K562 (cell line): ENCODE measurements around the gene GANAB. TPM values are rescaled to one million over a fixed set of nuclear protein-coding genes. Genes with fewer than 3 reads are reported as not detected.

Experiments
- ASH1L ChIP-seq: fragments of 450-650 bp; IDR thresholded peaks from 2 replicates; pipeline ENCODE4 v1.6.1; 2018; ENCODE audit warnings: borderline replicate concordance, mild to moderate bottlenecking, low read depth; ENCODE audit not compliant: partially characterized antibody
- C11orf30 ChIP-seq: fragments of 450-650 bp; IDR thresholded peaks from 2 replicates; pipeline ENCODE4 v1.6.1; 2016; ENCODE audit warnings: low read depth, mild to moderate bottlenecking
- CHD1 ChIP-seq: fragments of 200-600 bp; sonication (generic); IDR thresholded peaks from one replicate; pipeline ENCODE4 v1.6.1; 2012; ENCODE audit warnings: mild to moderate bottlenecking, moderate library complexity, low read length, inconsistent platforms
- CXXC5 ChIP-seq: fragments of 250-450 bp; sonication (Bioruptor Pico); IDR thresholded peaks from 2 replicates; pipeline ENCODE4 v1.8.0; 2022; ENCODE audit warnings: inconsistent platforms, mild to moderate bottlenecking, moderate library complexity
- ERF ChIP-seq: fragments of 450-650 bp; formaldehyde crosslinking; IDR thresholded peaks from 2 replicates; pipeline ENCODE4 v1.4.0; 2020; ENCODE audit warnings: mild to moderate bottlenecking, mixed read lengths
- HEY1 ChIP-seq: fragments of 250-450 bp; sonication (Bioruptor Pico); IDR thresholded peaks from 2 replicates; pipeline ENCODE4 v1.5.0; 2020; ENCODE audit warnings: mild to moderate bottlenecking, moderate library complexity, borderline replicate concordance
- KLF1 ChIP-seq: fragments of 450-650 bp; IDR thresholded peaks from 2 replicates; pipeline ENCODE4 v1.6.1; 2016; ENCODE audit warnings: missing genetic modification characterization, missing compliant biosample characterization
- L3MBTL2 ChIP-seq: fragments of 450-650 bp; IDR thresholded peaks from 2 replicates; pipeline ENCODE4 v1.6.1; 2016; ENCODE audit warnings: mild to moderate bottlenecking, moderate library complexity
- TAF15 ChIP-seq: fragments of 200-400 bp; formaldehyde crosslinking; IDR thresholded peaks from 2 replicates; pipeline ENCODE4 v1.6.1; 2017; ENCODE audit warnings: mild to moderate bottlenecking, low read depth, low read length, moderate library complexity
- USF2 ChIP-seq: sonication (generic); formaldehyde crosslinking; IDR thresholded peaks from 2 replicates; pipeline ENCODE4 v1.5.0; 2020; ENCODE audit warnings: missing genetic modification reagents
- VEZF1 ChIP-seq: fragments of 200-800 bp; sonication (Bioruptor generic); IDR thresholded peaks from 2 replicates; pipeline ENCODE4 v1.6.1; 2017; ENCODE audit warnings: missing genetic modification characterization, missing compliant biosample characterization
- ZNF41 ChIP-seq: fragments of 250-450 bp; sonication (Bioruptor Pico); conservative IDR thresholded peaks from 2 replicates; pipeline ENCODE4 v1.4.0; 2020; ENCODE audit warnings: mild to moderate bottlenecking
- ZNF431 ChIP-seq: sonication (generic); formaldehyde crosslinking; IDR thresholded peaks from 2 replicates; pipeline ENCODE4 v1.8.0; 2022; ENCODE audit warnings: mild to moderate bottlenecking, missing genetic modification reagents
- polyA plus RNA-seq, 8 experiments: library from polyadenylated mRNA; depleted of rRNA in 4 of 8; stranded (reverse) in 5 of 8; unstranded in 3 of 8; fragments of >200 nt; fragmentation: Nextera tagmentation in 2 of 8; fragmentation: Illumina TruSeq in 1 of 8; extraction: Ambion mirVana in 2 of 8; extraction: Trizol in 1 of 8; gene quantifications; 2 replicates each; pipeline versions ENCODE4 v1.2.1 to v1.2.3, GENCODE V29; 2011 to 2014; ENCODE audit warnings: inconsistent platforms in 1 of 8, missing spikeins in 1 of 8
- total RNA-seq, 7 experiments: library from RNA; depleted of rRNA in 6 of 7; stranded (reverse); fragments of >200 nt in 6 of 7; fragmentation: Illumina TruSeq in 2 of 7; extraction: Trizol in 2 of 7; gene quantifications; 2 replicates each; pipeline versions ENCODE4 v1.2.1 to v1.2.3, GENCODE V29; 2011 to 2021; ENCODE audit warnings: low replicate concordance in 1 of 7
- TF ChIP-seq, protein P1 (sequence below): fragments of 450-650 bp; IDR thresholded peaks from 2 replicates; pipeline ENCODE4 v1.6.1; 2016; ENCODE audit warnings: antibody characterized with exemption
- TF ChIP-seq, protein P2 (sequence below), 3 experiments: fragments of 200-800 bp in 1 of 3; fragments of 250-450 bp in 1 of 3; fragments of 450-650 bp in 1 of 3; sonication (Bioruptor Pico) in 1 of 3; sonication (Bioruptor generic) in 1 of 3; formaldehyde crosslinking in 1 of 3; IDR thresholded peaks; 2 replicates each; pipeline versions ENCODE4 v1.6.1 to v1.8.0; 2016 to 2022; ENCODE audit warnings: mild to moderate bottlenecking in 2 of 3, missing genetic modification characterization in 2 of 3, missing compliant biosample characterization in 1 of 3, moderate library complexity in 1 of 3
- TF ChIP-seq, protein P3 (sequence below), 2 experiments: IDR thresholded peaks; 2 replicates each; pipeline ENCODE4 v1.6.1; 2011; ENCODE audit warnings: borderline replicate concordance in 1 of 2, control low read depth in 1 of 2, low read depth in 1 of 2, low read length in 1 of 2, mild to moderate bottlenecking in 1 of 2, mixed read lengths in 1 of 2, moderate library complexity in 1 of 2; ENCODE audit not compliant: insufficient read depth in 1 of 2, insufficient read length in 1 of 2, poor library complexity in 1 of 2, severe bottlenecking in 1 of 2; ENCODE audit errors: extremely low read depth in 1 of 2
- TF ChIP-seq, protein P4 (sequence below), 2 experiments: fragments of 450-650 bp; conservative IDR thresholded peaks; 2 replicates each; pipeline ENCODE4 v1.6.1; 2017; ENCODE audit warnings: mild to moderate bottlenecking in 2 of 2, moderate library complexity in 2 of 2

The GANAB gene
- total and polyA plus RNA-seq, 9 of the 15 experiments (the other 6 are each of a cell fraction or from before 2014, with no cell fraction given): 6.5 to 284 (median 161) TPM

DNA sequence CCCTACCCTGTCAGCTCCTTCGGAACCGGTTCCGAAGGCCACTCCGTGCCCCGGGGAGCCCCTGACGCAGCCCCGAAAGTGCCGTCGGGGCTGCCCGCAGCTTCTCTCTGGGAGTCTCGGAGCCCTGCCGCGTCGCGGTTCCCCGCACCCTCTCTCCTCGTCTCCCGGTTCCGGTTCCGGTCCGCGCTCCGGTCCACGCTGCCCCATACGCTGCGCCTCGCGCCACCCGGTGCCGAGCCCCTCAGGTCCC lies 45.4 kb downstream of the GANAB start (continued):
- TF ChIP-seq, protein P1, sequence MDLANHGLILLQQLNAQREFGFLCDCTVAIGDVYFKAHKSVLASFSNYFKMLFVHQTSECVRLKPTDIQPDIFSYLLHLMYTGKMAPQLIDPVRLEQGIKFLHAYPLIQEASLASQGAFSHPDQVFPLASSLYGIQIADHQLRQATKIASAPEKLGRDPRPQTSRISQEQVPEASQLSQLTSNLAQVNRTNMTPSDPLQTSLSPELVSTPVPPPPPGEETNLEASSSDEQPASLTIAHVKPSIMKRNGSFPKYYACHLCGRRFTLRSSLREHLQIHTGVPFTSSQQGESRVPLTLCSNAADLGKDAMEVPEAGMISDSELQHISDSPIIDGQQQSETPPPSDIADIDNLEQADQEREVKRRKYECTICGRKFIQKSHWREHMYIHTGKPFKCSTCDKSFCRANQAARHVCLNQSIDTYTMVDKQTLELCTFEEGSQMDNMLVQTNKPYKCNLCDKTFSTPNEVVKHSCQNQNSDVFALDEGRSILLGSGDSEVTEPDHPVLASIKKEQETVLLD: no peak
- TF ChIP-seq ERF (CRISPR knock-in tag) (peak; percentile 14; the same call in 1 of the 2 replicates), CXXC5 (peak; percentile 61; the same call in 1 of the 2 replicates), ASH1L (no peak), HEY1 (CRISPR knock-in tag) (no peak), ZNF431 (0 out of 2 replicates have a peak, but pooled peaks have one; percentile 19), TAF15 (no peak), C11orf30 (no peak), USF2 (CRISPR knock-in tag) (no peak), ZNF41 (CRISPR knock-in tag) (no peak), L3MBTL2 (peak; percentile 49; the same call in 1 of the 2 replicates), CHD1 (peak; percentile 92), VEZF1 (CRISPR knock-in tag) (0 out of 2 replicates have a peak, but pooled peaks have one; percentile 9), KLF1 (tag) (no peak)
- TF ChIP-seq, protein P2, sequence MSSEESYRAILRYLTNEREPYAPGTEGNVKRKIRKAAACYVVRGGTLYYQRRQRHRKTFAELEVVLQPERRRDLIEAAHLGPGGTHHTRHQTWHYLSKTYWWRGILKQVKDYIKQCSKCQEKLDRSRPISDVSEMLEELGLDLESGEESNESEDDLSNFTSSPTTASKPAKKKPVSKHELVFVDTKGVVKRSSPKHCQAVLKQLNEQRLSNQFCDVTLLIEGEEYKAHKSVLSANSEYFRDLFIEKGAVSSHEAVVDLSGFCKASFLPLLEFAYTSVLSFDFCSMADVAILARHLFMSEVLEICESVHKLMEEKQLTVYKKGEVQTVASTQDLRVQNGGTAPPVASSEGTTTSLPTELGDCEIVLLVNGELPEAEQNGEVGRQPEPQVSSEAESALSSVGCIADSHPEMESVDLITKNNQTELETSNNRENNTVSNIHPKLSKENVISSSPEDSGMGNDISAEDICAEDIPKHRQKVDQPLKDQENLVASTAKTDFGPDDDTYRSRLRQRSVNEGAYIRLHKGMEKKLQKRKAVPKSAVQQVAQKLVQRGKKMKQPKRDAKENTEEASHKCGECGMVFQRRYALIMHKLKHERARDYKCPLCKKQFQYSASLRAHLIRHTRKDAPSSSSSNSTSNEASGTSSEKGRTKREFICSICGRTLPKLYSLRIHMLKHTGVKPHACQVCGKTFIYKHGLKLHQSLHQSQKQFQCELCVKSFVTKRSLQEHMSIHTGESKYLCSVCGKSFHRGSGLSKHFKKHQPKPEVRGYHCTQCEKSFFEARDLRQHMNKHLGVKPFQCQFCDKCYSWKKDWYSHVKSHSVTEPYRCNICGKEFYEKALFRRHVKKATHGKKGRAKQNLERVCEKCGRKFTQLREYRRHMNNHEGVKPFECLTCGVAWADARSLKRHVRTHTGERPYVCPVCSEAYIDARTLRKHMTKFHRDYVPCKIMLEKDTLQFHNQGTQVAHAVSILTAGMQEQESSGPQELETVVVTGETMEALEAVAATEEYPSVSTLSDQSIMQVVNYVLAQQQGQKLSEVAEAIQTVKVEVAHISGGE (CRISPR knock-in tag; IDR thresholded peaks at IDR 0.05): peak in 2 of 3 experiments; percentile 22 to 85; a peak in 1 of 6 replicates
- TF ChIP-seq, protein P3, sequence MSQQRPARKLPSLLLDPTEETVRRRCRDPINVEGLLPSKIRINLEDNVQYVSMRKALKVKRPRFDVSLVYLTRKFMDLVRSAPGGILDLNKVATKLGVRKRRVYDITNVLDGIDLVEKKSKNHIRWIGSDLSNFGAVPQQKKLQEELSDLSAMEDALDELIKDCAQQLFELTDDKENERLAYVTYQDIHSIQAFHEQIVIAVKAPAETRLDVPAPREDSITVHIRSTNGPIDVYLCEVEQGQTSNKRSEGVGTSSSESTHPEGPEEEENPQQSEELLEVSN (IDR thresholded peaks at IDR 0.05; ENCODE audit: borderline replicate concordance in 1 of 2, extremely low read depth in 1 of 2, insufficient read depth in 1 of 2, insufficient read length in 1 of 2, low read depth in 1 of 2, low read length in 1 of 2, poor library complexity in 1 of 2, severe bottlenecking in 1 of 2): peak; percentile 52 to 53
- TF ChIP-seq, protein P4, sequence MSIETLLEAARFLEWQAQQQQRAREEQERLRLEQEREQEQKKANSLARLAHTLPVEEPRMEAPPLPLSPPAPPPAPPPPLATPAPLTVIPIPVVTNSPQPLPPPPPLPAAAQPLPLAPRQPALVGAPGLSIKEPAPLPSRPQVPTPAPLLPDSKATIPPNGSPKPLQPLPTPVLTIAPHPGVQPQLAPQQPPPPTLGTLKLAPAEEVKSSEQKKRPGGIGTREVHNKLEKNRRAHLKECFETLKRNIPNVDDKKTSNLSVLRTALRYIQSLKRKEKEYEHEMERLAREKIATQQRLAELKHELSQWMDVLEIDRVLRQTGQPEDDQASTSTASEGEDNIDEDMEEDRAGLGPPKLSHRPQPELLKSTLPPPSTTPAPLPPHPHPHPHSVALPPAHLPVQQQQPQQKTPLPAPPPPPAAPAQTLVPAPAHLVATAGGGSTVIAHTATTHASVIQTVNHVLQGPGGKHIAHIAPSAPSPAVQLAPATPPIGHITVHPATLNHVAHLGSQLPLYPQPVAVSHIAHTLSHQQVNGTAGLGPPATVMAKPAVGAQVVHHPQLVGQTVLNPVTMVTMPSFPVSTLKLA (conservative IDR thresholded peaks at IDR 0.05): peak; percentile 38 to 54; a peak in 1 of 4 replicates
